Central memory CD8-positive, alpha-beta T cell (primary cell): ENCODE measurements around the gene ANKRD7.

ENCODE experiments used
- ATAC-seq: fragments of 150-1000 bp; cut with Tn5 transposase; replicated peaks from 2 replicates; pipeline ENCODE4 v1.10.0; 2022; ENCODE audit warnings: mild to moderate bottlenecking, moderate FRiP score, moderate number of reproducible peaks; ENCODE audit not compliant: poor library complexity, severe bottlenecking; ENCODE audit errors: extremely low read depth
- DNase-seq, 2 donors: peaks; one replicate each; pipeline ENCODE4 v3.0.0; 2021; ENCODE audit warnings: low spot score in 2 of 2
- H3K27ac Mint-ChIP-seq: one replicate; pipeline ENCODE4 v1.8.0; 2022; ENCODE audit warnings: low read depth, mild to moderate bottlenecking, moderate library complexity, mixed read lengths
- H3K27me3 Mint-ChIP-seq: one replicate; pipeline ENCODE4 v1.8.0; 2022; ENCODE audit warnings: mixed read lengths
- H3K36me3 Mint-ChIP-seq: one replicate; pipeline ENCODE4 v1.8.0; 2022; ENCODE audit warnings: mild to moderate bottlenecking, moderate library complexity, mixed read lengths; ENCODE audit not compliant: insufficient read depth
- H3K4me1 Mint-ChIP-seq: one replicate; pipeline ENCODE4 v1.8.0; 2022; ENCODE audit warnings: mixed read lengths
- H3K4me3 Mint-ChIP-seq: one replicate; pipeline ENCODE4 v1.8.0; 2022; ENCODE audit warnings: mild to moderate bottlenecking, moderate library complexity, mixed read lengths
- H3K9me3 Mint-ChIP-seq: one replicate; pipeline ENCODE4 v1.8.0; 2022; ENCODE audit warnings: mixed read lengths

The ANKRD7 gene

GRCh38 chr7:118245267-118246040, 20.9 kb downstream of the ANKRD7 start:
- Mint-ChIP-seq H3K27ac (no peak overlapping the region), H3K27me3 (peaks cover 16% of the 10 kb centered on the region), H3K9me3 (no peaks in the 10 kb centered on the region), H3K4me3 (no peak overlapping the region), H3K36me3 (no peaks in the 10 kb centered on the region), H3K4me1 (no peaks in the 10 kb centered on the region)
- ATAC-seq: no peak
- no peak for DNase-seq

- no peak overlapping the region for H3K4me3 Mint-ChIP-seq
- no peaks in the 10 kb centered on the region for H3K4me1 Mint-ChIP-seq
- no peaks in the 10 kb centered on the region for H3K36me3 Mint-ChIP-seq
- no peak overlapping the region for H3K27ac Mint-ChIP-seq
- no peak for ATAC-seq
- H3K9me3 Mint-ChIP-seq: no peaks in the 10 kb centered on the region
- H3K27me3 Mint-ChIP-seq: peaks cover 25% of the 10 kb centered on the region
- no peak for DNase-seq
Observed at GRCh38 chr7:118250860-118251494, 26.5 kb downstream of the ANKRD7 start.

GRCh38 chr7:118252087-118252486, 27.6 kb downstream of the ANKRD7 start:
- H3K36me3 Mint-ChIP-seq: no peaks in the 10 kb centered on the region
- no peaks in the 10 kb centered on the region for H3K9me3 Mint-ChIP-seq
- peaks cover 25% of the 10 kb centered on the region for H3K27me3 Mint-ChIP-seq
- ATAC-seq: no peak
- no peak overlapping the region for H3K4me3 Mint-ChIP-seq
- no peak overlapping the region for H3K27ac Mint-ChIP-seq
- no peaks in the 10 kb centered on the region for H3K4me1 Mint-ChIP-seq
- no peak for DNase-seq

GRCh38 chr7:118259115-118259514, 34.6 kb downstream of the ANKRD7 start:
- no peak overlapping the region for H3K4me3 Mint-ChIP-seq
- no peak for DNase-seq
- H3K27me3 Mint-ChIP-seq: peaks cover 12% of the 10 kb centered on the region
- no peaks in the 10 kb centered on the region for H3K9me3 Mint-ChIP-seq
- H3K27ac Mint-ChIP-seq: no peak overlapping the region
- no peaks in the 10 kb centered on the region for H3K4me1 Mint-ChIP-seq
- no peaks in the 10 kb centered on the region for H3K36me3 Mint-ChIP-seq
- ATAC-seq: no peak

- Mint-ChIP-seq H3K36me3 (no peaks in the 10 kb centered on the region), H3K4me1 (no peaks in the 10 kb centered on the region), H3K9me3 (no peaks in the 10 kb centered on the region), H3K4me3 (no peak overlapping the region), H3K27ac (no peak overlapping the region), H3K27me3 (peaks cover 24% of the 10 kb centered on the region)
- ATAC-seq (no peak), DNase-seq (no peak)
Observed at GRCh38 chr7:118264836-118265235, 40.3 kb downstream of the ANKRD7 start.

- peaks cover 68% of the 10 kb centered on the region for H3K27me3 Mint-ChIP-seq
- no peaks in the 10 kb centered on the region for H3K9me3 Mint-ChIP-seq
- H3K4me3 Mint-ChIP-seq: no peak overlapping the region
- no peak for DNase-seq
- H3K27ac Mint-ChIP-seq: no peak overlapping the region
- no peak for ATAC-seq
- no peaks in the 10 kb centered on the region for H3K36me3 Mint-ChIP-seq
- H3K4me1 Mint-ChIP-seq: no peaks in the 10 kb centered on the region
Observed at GRCh38 chr7:118280319-118281012, 56.0 kb downstream of the ANKRD7 start.

GRCh38 chr7:118281196-118281595, 56.7 kb downstream of the ANKRD7 start:
- Mint-ChIP-seq H3K4me3 (no peak overlapping the region), H3K36me3 (no peaks in the 10 kb centered on the region), H3K4me1 (no peaks in the 10 kb centered on the region), H3K27ac (no peak overlapping the region), H3K27me3 (peaks cover 64% of the 10 kb centered on the region), H3K9me3 (no peaks in the 10 kb centered on the region)
- ATAC-seq: no peak
- DNase-seq: no peak

- no peak for DNase-seq
- Mint-ChIP-seq H3K4me3 (no peak overlapping the region), H3K27ac (no peak overlapping the region), H3K9me3 (peaks cover 4% of the 10 kb centered on the region), H3K27me3 (peaks cover 50% of the 10 kb centered on the region), H3K36me3 (no peaks in the 10 kb centered on the region), H3K4me1 (peaks cover 21% of the 10 kb centered on the region)
- ATAC-seq: no peak
Observed at GRCh38 chr7:118285358-118285757, 60.9 kb downstream of the ANKRD7 start.

- DNase-seq: no peak
- peaks cover 6% of the 10 kb centered on the region for H3K9me3 Mint-ChIP-seq
- no peak overlapping the region for H3K27ac Mint-ChIP-seq
- H3K4me3 Mint-ChIP-seq: no peak overlapping the region
- peaks cover 46% of the 10 kb centered on the region for H3K27me3 Mint-ChIP-seq
- H3K4me1 Mint-ChIP-seq: peaks cover 21% of the 10 kb centered on the region
- no peaks in the 10 kb centered on the region for H3K36me3 Mint-ChIP-seq
- no peak for ATAC-seq
Observed at GRCh38 chr7:118286131-118286530, 61.6 kb downstream of the ANKRD7 start.

- H3K27ac Mint-ChIP-seq: peak overlapping the region; percentile 58
- peaks cover 26% of the 10 kb centered on the region for H3K27me3 Mint-ChIP-seq
- ATAC-seq (no peak), DNase-seq (no peak)
- peaks cover 6% of the 10 kb centered on the region for H3K9me3 Mint-ChIP-seq
- H3K4me1 Mint-ChIP-seq: peaks cover 21% of the 10 kb centered on the region
- H3K36me3 Mint-ChIP-seq: no peaks in the 10 kb centered on the region
- peak overlapping the region; percentile 36 for H3K4me3 Mint-ChIP-seq
Observed at GRCh38 chr7:118288098-118288497, 63.6 kb downstream of the ANKRD7 start.

GRCh38 chr7:118289476-118289875, 65.0 kb downstream of the ANKRD7 start:
- DNase-seq (no peak), ATAC-seq (no peak)
- Mint-ChIP-seq H3K9me3 (peaks cover 6% of the 10 kb centered on the region), H3K4me1 (peaks cover 21% of the 10 kb centered on the region), H3K27ac (no peak overlapping the region), H3K4me3 (no peak overlapping the region), H3K36me3 (no peaks in the 10 kb centered on the region), H3K27me3 (peaks cover 22% of the 10 kb centered on the region)
